Measurements from ENCODE around the gene MRPL58.
A peak's percentile ranks its signal among the peaks of the same experiment; 100 is the strongest.

MRPL58 gene

DNA sequence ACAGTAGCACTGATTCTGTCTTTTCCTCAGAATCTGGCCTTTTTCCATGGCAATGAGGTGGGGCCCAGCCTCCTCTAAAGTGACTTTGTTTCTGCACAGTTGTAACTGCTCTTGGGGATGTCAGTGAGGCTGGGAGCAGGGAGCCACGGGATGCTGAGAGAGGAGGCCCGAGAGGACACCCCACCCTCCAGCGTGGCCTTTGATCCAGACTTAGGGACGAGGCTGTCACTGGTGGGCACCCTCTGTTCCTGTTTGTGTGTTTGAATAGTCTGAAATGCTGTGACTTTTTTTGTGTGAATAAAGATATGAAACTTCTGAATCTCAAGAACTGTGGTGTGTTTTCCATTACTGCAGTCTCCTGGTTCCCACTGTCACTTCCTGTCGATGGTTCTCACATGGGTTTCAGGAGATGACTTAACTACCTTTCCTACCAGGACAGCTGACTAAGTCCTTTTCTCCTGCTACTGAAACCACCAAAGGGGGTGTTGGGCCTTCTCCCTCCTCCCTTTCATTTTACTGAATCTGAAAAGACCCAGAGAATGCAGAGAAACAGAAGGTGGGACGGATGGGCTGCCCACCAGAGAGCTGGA lies 53.2 kb downstream of the MRPL58 start:
- Histone ChIP-seq H3K4me1 (ENCODE audit: control insufficient read depth, insufficient read depth, low read length) (no peaks in the 10 kb centered on the region), H3K4me3 (ENCODE audit: low read depth, low read length) (no peak overlapping the region), H3K27ac (ENCODE audit: extremely low read depth, low read depth, low read length) (no peak overlapping the region), H3K36me3 (ENCODE audit: control insufficient read depth in 2 of 2, insufficient read depth in 1 of 2, low read length in 2 of 2) (peaks cover 18 to 48% of the 10 kb centered on the region in 2 experiments), H3K9me3 (ENCODE audit: control insufficient read depth, insufficient read depth, low read depth, low read length) (no peaks in the 10 kb centered on the region)
- POLR2A ChIA-PET, result no interaction called here
- TF ChIP-seq ZNF112 (tag by site-specific recombination; IDR thresholded peaks at IDR 0.05) (no peak), ZNF324 (tag by site-specific recombination; IDR thresholded peaks at IDR 0.05) (no peak), KLF8 (tag by site-specific recombination; IDR thresholded peaks at IDR 0.05) (no peak)
- TF ChIP-seq, protein P1, sequence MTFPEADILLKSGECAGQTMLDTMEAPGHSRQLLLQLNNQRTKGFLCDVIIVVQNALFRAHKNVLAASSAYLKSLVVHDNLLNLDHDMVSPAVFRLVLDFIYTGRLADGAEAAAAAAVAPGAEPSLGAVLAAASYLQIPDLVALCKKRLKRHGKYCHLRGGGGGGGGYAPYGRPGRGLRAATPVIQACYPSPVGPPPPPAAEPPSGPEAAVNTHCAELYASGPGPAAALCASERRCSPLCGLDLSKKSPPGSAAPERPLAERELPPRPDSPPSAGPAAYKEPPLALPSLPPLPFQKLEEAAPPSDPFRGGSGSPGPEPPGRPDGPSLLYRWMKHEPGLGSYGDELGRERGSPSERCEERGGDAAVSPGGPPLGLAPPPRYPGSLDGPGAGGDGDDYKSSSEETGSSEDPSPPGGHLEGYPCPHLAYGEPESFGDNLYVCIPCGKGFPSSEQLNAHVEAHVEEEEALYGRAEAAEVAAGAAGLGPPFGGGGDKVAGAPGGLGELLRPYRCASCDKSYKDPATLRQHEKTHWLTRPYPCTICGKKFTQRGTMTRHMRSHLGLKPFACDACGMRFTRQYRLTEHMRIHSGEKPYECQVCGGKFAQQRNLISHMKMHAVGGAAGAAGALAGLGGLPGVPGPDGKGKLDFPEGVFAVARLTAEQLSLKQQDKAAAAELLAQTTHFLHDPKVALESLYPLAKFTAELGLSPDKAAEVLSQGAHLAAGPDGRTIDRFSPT (tag by site-specific recombination; IDR thresholded peaks at IDR 0.05), result no peak
- CTCF ChIA-PET, result interaction anchor here (0.7 to 15.6 kb wide), 4 partner anchors 11 to 104 kb away, joined by 3 to 117 read pairs (median 3); partner anchors contain the start of gene ARMC7

DNA sequence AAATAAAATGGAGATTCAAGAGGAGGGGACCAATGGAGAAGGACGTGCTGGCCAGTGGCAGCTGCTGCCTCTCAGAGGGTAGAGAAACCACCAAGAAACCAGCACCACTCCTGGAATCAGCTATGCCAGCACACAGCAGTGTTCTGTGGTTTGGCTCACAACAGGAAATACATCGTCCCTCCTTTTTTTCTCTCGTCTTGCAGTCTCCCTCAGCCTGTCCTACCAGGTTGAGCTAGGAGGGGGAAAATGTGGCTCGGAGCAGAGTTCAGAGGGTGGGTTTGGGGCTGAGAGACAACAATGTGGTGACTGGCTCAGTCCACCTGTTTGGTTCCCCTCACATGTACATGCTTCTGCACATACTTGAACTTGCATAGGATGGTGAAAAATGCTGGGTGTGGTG lies 55.4 kb downstream of the MRPL58 start:
- ChIA-PET POLR2A (no interaction called here), CTCF (interaction anchor here (0.6 to 15.6 kb wide), 6 partner anchors 38 to 145 kb away, joined by 3 to 117 read pairs (median 6); partner anchors contain the start of genes ARMC7 and NT5C)
- no peak overlapping the region for H3K27ac ChIP-seq (ENCODE audit: extremely low read depth, low read depth, low read length)

More for the DNA sequence above, 55.4 kb downstream of the MRPL58 start:
- Histone ChIP-seq H3K9me3 (ENCODE audit: control insufficient read depth, insufficient read depth, low read depth, low read length) (no peaks in the 10 kb centered on the region), H3K36me3 (ENCODE audit: control insufficient read depth in 2 of 2, insufficient read depth in 1 of 2, low read length in 2 of 2) (peaks cover 2 to 26% of the 10 kb centered on the region in 2 experiments; a peak in 2 of 3 replicates), H3K4me3 (ENCODE audit: low read depth, low read length) (no peak overlapping the region), H3K4me1 (ENCODE audit: control insufficient read depth, insufficient read depth, low read length) (no peaks in the 10 kb centered on the region)
- TF ChIP-seq ZNF239 (tag by site-specific recombination; IDR thresholded peaks at IDR 0.05), result no peak
- TF ChIP-seq, protein P2, sequence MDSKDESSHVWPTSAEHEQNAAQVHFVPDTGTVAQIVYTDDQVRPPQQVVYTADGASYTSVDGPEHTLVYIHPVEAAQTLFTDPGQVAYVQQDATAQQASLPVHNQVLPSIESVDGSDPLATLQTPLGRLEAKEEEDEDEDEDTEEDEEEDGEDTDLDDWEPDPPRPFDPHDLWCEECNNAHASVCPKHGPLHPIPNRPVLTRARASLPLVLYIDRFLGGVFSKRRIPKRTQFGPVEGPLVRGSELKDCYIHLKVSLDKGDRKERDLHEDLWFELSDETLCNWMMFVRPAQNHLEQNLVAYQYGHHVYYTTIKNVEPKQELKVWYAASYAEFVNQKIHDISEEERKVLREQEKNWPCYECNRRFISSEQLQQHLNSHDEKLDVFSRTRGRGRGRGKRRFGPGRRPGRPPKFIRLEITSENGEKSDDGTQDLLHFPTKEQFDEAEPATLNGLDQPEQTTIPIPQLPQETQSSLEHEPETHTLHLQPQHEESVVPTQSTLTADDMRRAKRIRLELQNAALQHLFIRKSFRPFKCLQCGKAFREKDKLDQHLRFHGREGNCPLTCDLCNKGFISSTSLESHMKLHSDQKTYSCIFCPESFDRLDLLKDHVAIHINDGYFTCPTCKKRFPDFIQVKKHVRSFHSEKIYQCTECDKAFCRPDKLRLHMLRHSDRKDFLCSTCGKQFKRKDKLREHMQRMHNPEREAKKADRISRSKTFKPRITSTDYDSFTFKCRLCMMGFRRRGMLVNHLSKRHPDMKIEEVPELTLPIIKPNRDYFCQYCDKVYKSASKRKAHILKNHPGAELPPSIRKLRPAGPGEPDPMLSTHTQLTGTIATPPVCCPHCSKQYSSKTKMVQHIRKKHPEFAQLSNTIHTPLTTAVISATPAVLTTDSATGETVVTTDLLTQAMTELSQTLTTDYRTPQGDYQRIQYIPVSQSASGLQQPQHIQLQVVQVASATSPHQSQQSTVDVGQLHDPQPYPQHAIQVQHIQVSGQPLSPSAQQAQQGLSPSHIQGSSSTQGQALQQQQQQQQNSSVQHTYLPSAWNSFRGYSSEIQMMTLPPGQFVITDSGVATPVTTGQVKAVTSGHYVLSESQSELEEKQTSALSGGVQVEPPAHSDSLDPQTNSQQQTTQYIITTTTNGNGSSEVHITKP (tag by site-specific recombination; IDR thresholded peaks at IDR 0.05), result peak; percentile 65; the same call in 1 of the 2 replicates
- TF ChIP-seq, protein P3, sequence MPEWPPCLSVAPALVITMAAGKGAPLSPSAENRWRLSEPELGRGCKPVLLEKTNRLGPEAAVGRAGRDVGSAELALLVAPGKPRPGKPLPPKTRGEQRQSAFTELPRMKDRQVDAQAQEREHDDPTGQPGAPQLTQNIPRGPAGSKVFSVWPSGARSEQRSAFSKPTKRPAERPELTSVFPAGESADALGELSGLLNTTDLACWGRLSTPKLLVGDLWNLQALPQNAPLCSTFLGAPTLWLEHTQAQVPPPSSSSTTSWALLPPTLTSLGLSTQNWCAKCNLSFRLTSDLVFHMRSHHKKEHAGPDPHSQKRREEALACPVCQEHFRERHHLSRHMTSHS (tag by site-specific recombination; IDR thresholded peaks at IDR 0.05), result no peak
- no peak for TF ChIP-seq ZNF521 (tag by site-specific recombination; IDR thresholded peaks at IDR 0.05)
- no peak for TF ChIP-seq ZNF510 (tag by site-specific recombination; IDR thresholded peaks at IDR 0.05; ENCODE audit: insufficient replicate concordance)
- no peak for TF ChIP-seq ZNF302 (tag by site-specific recombination; IDR thresholded peaks at IDR 0.05; ENCODE audit: low read depth)
- TF ChIP-seq ZNF2 (tag by site-specific recombination; IDR thresholded peaks at IDR 0.05), result no peak
- no peak for TF ChIP-seq ZNF157 (tag by site-specific recombination; IDR thresholded peaks at IDR 0.05)
- TF ChIP-seq, protein P4, sequence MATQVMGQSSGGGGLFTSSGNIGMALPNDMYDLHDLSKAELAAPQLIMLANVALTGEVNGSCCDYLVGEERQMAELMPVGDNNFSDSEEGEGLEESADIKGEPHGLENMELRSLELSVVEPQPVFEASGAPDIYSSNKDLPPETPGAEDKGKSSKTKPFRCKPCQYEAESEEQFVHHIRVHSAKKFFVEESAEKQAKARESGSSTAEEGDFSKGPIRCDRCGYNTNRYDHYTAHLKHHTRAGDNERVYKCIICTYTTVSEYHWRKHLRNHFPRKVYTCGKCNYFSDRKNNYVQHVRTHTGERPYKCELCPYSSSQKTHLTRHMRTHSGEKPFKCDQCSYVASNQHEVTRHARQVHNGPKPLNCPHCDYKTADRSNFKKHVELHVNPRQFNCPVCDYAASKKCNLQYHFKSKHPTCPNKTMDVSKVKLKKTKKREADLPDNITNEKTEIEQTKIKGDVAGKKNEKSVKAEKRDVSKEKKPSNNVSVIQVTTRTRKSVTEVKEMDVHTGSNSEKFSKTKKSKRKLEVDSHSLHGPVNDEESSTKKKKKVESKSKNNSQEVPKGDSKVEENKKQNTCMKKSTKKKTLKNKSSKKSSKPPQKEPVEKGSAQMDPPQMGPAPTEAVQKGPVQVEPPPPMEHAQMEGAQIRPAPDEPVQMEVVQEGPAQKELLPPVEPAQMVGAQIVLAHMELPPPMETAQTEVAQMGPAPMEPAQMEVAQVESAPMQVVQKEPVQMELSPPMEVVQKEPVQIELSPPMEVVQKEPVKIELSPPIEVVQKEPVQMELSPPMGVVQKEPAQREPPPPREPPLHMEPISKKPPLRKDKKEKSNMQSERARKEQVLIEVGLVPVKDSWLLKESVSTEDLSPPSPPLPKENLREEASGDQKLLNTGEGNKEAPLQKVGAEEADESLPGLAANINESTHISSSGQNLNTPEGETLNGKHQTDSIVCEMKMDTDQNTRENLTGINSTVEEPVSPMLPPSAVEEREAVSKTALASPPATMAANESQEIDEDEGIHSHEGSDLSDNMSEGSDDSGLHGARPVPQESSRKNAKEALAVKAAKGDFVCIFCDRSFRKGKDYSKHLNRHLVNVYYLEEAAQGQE (tag by site-specific recombination; IDR thresholded peaks at IDR 0.05), result no peak
- no peak for TF ChIP-seq ZNF146 (tag by site-specific recombination; IDR thresholded peaks at IDR 0.05)
- TF ChIP-seq ZSCAN30 (tag by site-specific recombination; IDR thresholded peaks at IDR 0.05), result no peak
- TF ChIP-seq, protein P5, sequence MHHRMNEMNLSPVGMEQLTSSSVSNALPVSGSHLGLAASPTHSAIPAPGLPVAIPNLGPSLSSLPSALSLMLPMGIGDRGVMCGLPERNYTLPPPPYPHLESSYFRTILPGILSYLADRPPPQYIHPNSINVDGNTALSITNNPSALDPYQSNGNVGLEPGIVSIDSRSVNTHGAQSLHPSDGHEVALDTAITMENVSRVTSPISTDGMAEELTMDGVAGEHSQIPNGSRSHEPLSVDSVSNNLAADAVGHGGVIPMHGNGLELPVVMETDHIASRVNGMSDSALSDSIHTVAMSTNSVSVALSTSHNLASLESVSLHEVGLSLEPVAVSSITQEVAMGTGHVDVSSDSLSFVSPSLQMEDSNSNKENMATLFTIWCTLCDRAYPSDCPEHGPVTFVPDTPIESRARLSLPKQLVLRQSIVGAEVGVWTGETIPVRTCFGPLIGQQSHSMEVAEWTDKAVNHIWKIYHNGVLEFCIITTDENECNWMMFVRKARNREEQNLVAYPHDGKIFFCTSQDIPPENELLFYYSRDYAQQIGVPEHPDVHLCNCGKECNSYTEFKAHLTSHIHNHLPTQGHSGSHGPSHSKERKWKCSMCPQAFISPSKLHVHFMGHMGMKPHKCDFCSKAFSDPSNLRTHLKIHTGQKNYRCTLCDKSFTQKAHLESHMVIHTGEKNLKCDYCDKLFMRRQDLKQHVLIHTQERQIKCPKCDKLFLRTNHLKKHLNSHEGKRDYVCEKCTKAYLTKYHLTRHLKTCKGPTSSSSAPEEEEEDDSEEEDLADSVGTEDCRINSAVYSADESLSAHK (tag by site-specific recombination; IDR thresholded peaks at IDR 0.05), result no peak
- no peak for TF ChIP-seq ZNF701 (tag by site-specific recombination; IDR thresholded peaks at IDR 0.05)
- TF ChIP-seq ZNF48 (tag by site-specific recombination; IDR thresholded peaks at IDR 0.05), result no peak
- TF ChIP-seq SCRT2 (tag by site-specific recombination; IDR thresholded peaks at IDR 0.05), result 0 out of 2 replicates have a peak, but pooled peaks have one; percentile 28
- no peak for TF ChIP-seq ZNF837 (tag by site-specific recombination; IDR thresholded peaks at IDR 0.05)
- no peak for TF ChIP-seq ZBTB21 (tag by site-specific recombination; IDR thresholded peaks at IDR 0.05)
